ENCODE measurements around the gene CISD1.
"Not testable (repeated sequence)": the region's sequence is repeated elsewhere in the genome, so short reads cannot be mapped to it uniquely, and the experiment has no call there.

CISD1 gene

GRCh38 chr10:58240531-58240930, 28.4 kb upstream of the CISD1 start:
- TF ChIP-seq CTCF (IDR thresholded peaks at IDR 0.05; ENCODE audit: low read depth, low read length), result no peak
- no peak overlapping the region for H3K4me3 ChIP-seq (ENCODE audit: low read depth, low read length)

DNA sequence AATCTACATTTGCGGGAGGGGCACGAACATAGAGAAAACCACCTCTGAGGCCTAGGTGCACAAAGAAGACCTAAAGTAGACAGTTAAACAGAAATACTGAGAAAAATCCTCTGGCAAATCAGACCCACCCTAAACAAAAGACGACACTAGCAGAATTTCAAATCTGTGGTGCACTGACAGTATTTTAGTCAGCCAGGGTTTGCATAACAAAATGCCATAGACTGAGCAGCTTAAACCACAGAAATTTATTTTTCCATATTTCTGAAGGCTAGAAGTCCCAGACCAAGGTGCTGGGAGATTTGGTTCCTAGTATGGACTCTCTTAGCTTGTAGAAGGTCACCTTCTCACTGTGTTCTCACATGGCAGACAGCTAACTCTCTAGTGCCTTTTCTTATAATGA, 27.6 kb upstream of the CISD1 start:
- H3K4me3 ChIP-seq (ENCODE audit: low read depth, low read length), result no peak overlapping the region
- no peak for TF ChIP-seq CTCF (IDR thresholded peaks at IDR 0.05; ENCODE audit: low read depth, low read length)

DNA sequence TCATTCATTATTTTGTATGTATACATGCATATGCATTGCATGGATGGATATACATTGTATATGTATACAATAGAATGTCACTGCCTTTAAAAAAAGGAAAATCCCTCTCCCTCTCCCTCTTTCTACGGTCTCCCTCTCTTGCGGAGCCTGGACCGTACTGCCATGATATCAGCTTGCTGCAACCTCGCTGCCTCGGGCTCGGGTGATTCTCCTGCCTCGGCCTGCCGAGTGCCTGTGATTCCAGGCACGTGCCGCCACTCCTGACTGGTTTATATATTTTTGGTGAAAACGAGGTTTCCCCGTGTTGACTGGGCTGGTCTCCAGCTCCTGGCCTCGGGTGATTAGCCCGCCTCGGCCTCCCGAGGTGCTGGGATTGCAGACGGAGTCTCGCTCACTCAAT, 25.7 kb upstream of the CISD1 start:
- TF ChIP-seq CTCF (IDR thresholded peaks at IDR 0.05; ENCODE audit: low read depth, low read length), result no peak
- no peak overlapping the region for H3K4me3 ChIP-seq (ENCODE audit: low read depth, low read length)

GRCh38 chr10:58243801-58244200, 25.2 kb upstream of the CISD1 start:
- not testable (repeated sequence) for H3K4me3 ChIP-seq (ENCODE audit: low read depth, low read length)

- H3K4me3 ChIP-seq (ENCODE audit: low read depth, low read length), result not testable (repeated sequence)
Observed at GRCh38 chr10:58244242-58244641, 24.7 kb upstream of the CISD1 start.

DNA sequence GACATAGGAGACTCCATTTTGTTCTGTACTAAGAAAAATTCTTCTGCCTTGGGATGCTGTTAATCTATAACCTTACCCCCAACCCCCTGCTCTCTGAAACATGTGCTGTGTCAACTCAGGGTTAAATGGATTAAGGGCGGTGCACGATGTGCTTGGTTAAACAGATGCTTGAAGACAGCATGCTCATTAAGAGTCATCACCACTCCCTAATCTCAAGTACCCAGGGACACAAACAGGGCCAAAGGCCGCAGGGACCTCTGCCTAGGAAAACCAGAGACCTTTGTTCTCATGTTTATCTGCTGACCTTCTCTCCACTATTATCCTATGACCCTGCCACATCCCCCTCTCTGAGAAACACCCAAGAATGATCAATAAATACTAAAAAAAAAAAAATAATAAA, 24.3 kb upstream of the CISD1 start:
- not testable (repeated sequence) for H3K4me3 ChIP-seq (ENCODE audit: low read depth, low read length)

DNA sequence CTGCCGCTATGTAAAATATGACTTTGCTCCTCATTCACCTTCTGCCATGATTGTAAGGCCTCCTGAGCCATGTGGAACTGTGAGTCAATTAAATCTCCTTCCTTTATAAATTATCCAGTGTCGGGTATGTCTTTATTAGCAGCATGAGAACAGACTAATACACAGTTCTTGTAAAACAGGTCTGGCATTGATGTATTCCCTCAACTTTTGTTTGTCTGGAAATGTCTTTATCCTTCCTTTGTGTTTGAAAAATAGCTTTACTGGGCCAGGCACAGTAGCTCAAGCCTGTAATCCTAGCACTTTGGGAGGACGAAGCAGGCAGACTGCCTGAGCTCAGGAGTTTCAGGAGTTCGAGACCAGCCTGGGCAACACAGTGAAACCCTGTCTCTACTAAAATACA, 15.8 kb upstream of the CISD1 start:
- TF ChIP-seq CTCF (IDR thresholded peaks at IDR 0.05; ENCODE audit: low read depth, low read length), result no peak
- no peak overlapping the region for H3K4me3 ChIP-seq (ENCODE audit: low read depth, low read length)

DNA sequence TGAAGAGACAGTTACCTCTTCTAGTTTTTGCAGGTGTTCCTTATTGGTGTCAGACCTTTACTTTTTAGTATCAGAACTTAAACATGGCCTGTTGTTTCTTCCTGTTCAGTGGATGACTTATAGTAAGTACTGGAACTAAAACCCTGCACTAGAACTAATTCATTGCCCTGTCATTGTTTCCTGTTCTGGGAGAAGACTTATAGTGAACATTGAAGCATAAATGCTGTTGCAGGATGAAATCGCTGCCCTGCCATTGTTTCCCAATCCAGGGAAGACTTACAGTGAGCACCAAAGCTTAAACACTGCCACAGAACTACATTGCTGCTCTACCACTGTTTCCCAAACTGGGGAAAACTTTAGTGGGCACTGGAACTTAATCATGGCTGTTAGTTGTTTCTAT, 14.3 kb upstream of the CISD1 start:
- no peak overlapping the region for H3K4me3 ChIP-seq (ENCODE audit: low read depth, low read length)
- no peak for TF ChIP-seq CTCF (IDR thresholded peaks at IDR 0.05; ENCODE audit: low read depth, low read length)

DNA sequence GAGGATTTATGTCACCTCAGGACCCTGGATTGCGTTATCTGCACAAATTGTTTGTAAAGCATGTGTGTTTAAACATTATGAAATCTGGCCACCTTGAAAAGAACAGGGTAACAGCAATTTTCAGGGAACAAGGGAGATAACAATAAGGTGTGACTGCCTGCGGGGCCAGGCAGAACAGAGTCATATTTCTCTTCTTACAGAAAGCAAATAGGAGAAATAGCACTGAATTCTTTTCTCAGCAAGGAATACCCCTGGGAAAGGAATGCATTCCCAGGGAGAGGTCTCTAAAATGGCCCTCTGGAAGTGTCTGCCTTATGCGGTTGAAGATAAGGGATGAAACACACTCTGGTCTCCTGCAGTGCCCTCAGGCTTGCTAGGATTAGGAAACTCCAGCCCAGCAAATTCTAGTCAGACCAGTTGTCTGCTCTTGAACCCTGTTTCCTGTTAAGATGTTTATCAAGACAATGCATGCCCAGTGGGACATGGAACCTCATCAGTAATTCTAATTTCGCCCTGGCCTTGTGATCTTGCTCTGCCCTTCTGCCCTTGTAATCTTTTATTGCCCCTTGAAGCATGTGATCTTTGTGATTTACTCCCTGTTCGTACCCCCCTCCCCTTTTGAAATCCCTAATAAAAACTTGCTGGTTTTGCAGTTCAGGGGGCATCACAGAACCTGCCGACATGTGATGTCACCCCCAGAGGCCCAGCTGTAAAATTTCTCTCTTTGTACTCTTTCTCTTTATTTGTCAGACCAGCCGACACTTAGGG, 12.8 kb upstream of the CISD1 start:
- not testable (repeated sequence) for H3K4me3 ChIP-seq (ENCODE audit: low read depth, low read length)

Measured in WI38 (cell line).